Thymus (tissue), 11 donors: ENCODE results near the gene MYRIP. TPM values are rescaled to one million over a fixed set of nuclear protein-coding genes. Genes with fewer than 3 reads are reported as not detected.
"Not testable (repeated sequence)": the region's sequence is repeated elsewhere in the genome, so short reads cannot be mapped to it uniquely, and the experiment has no call there.

Experiments
- DNase-seq, 9 donors: peaks; one replicate each; pipeline ENCODE4 v3.0.0-alpha.2; 2013; ENCODE audit warnings: low spot score in 9 of 9, low read depth in 6 of 9, missing footprints in 1 of 9
- H3K27ac ChIP-seq, 2 donors: one replicate each; pipeline ENCODE4 v1.5.1; 2013; ENCODE audit warnings: control low read depth in 1 of 2, low read depth in 1 of 2, low read length in 1 of 2, mild to moderate bottlenecking in 1 of 2, moderate library complexity in 1 of 2
- H3K27me3 ChIP-seq, 2 donors: one replicate each; pipeline ENCODE4 v1.5.1; 2013; ENCODE audit warnings: low read length in 1 of 2; ENCODE audit not compliant: control insufficient read depth in 2 of 2, insufficient read depth in 1 of 2
- H3K36me3 ChIP-seq, 2 donors: one replicate each; pipeline ENCODE4 v1.5.1; 2013; ENCODE audit warnings: low read length in 1 of 2, mild to moderate bottlenecking in 1 of 2, moderate library complexity in 1 of 2; ENCODE audit not compliant: control insufficient read depth in 2 of 2, insufficient read depth in 2 of 2
- H3K4me1 ChIP-seq, 2 donors: one replicate each; pipeline ENCODE4 v1.5.1; 2013; ENCODE audit warnings: low read length in 2 of 2; ENCODE audit not compliant: control insufficient read depth in 2 of 2, insufficient read depth in 2 of 2
- H3K4me3 ChIP-seq, 2 donors: one replicate each; pipeline ENCODE4 v1.5.1; 2013; ENCODE audit warnings: low read length in 2 of 2, control low read depth in 1 of 2, mild to moderate bottlenecking in 1 of 2
- H3K9me3 ChIP-seq, 2 donors: one replicate each; pipeline ENCODE4 v1.5.1; 2013; ENCODE audit warnings: low read length in 1 of 2, mild to moderate bottlenecking in 1 of 2; ENCODE audit not compliant: control insufficient read depth in 2 of 2, insufficient read depth in 1 of 2
- WGBS: extraction: QIAGEN DNeasy Blood & Tissue Kit; methylation state at CpG from one replicate; pipeline ENCODE4 v1.1.7; 2013; 5-methylcytosine and 5-hydroxymethylcytosine counted together
- polyA plus RNA-seq: library from polyadenylated mRNA; stranded (reverse); fragments of 200-250 nt; gene quantifications from one replicate; pipeline ENCODE4 v1.2.3, GENCODE V29; 2013
- total RNA-seq: library from RNA; stranded (reverse); fragments of 120-200 nt; gene quantifications from one replicate; pipeline ENCODE4 v1.2.4, GENCODE V29; 2013
- donor health status: healthy.

Gene MYRIP
- total and polyA plus RNA-seq, 2 donors = 0.28 to 1.6 TPM

GRCh38 chr3:39802486-39802885, 6.9 kb upstream of the MYRIP start:
- H3K4me3 ChIP-seq = not testable (repeated sequence)
- 86% methylated on average over 3 of the region's 3 CpGs for WGBS

GRCh38 chr3:39803956-39804355, 5.5 kb upstream of the MYRIP start:
- peaks cover 13 to 22% of the 10 kb centered on the region in 2 donors for H3K27me3 ChIP-seq
- no peak overlapping the region for H3K27ac ChIP-seq
- no peak overlapping the region for H3K4me3 ChIP-seq
- H3K36me3 ChIP-seq = no peaks in the 10 kb centered on the region
- no peak for DNase-seq
- peaks cover 0 to 4% of the 10 kb centered on the region in 2 donors for H3K4me1 ChIP-seq
- H3K9me3 ChIP-seq = no peaks in the 10 kb centered on the region
- 80% methylated on average over 2 of the region's 2 CpGs for WGBS

More at GRCh38 chr3:39802486-39802885, 6.9 kb upstream of the MYRIP start:
- H3K36me3 ChIP-seq, H3K4me1 ChIP-seq, H3K27ac ChIP-seq, DNase-seq, H3K27me3 ChIP-seq, H3K9me3 ChIP-seq: not testable (repeated sequence)

GRCh38 chr3:39804951-39805350, 4.5 kb upstream of the MYRIP start:
- H3K27me3 ChIP-seq = peaks cover 23 to 28% of the 10 kb centered on the region in 2 donors
- WGBS = 94% methylated on average over 3 of the region's 3 CpGs
- H3K9me3 ChIP-seq = peaks cover 0 to 2% of the 10 kb centered on the region in 2 donors
- no peak overlapping the region for H3K4me3 ChIP-seq
- no peak for DNase-seq
- no peaks in the 10 kb centered on the region for H3K36me3 ChIP-seq
- no peak overlapping the region for H3K27ac ChIP-seq
- peaks cover 1 to 8% of the 10 kb centered on the region in 2 donors for H3K4me1 ChIP-seq

GRCh38 chr3:39805650-39806049, 3.8 kb upstream of the MYRIP start:
- Histone ChIP-seq H3K27ac (no peak overlapping the region), H3K9me3 (peaks cover 1 to 4% of the 10 kb centered on the region in 2 donors), H3K36me3 (no peaks in the 10 kb centered on the region), H3K27me3 (peaks cover 30 to 35% of the 10 kb centered on the region in 2 donors), H3K4me3 (no peak overlapping the region), H3K4me1 (peaks cover 2 to 10% of the 10 kb centered on the region in 2 donors)
- no peak for DNase-seq
- WGBS = 94% methylated on average over 2 of the region's 2 CpGs

- H3K9me3 ChIP-seq = peaks cover 1 to 4% of the 10 kb centered on the region in 2 donors
- H3K27ac ChIP-seq = no peak overlapping the region
- no peak overlapping the region for H3K4me3 ChIP-seq
- peaks cover 39 to 47% of the 10 kb centered on the region in 2 donors for H3K27me3 ChIP-seq
- DNase-seq = no peak
- peaks cover 2 to 10% of the 10 kb centered on the region in 2 donors for H3K4me1 ChIP-seq
- 95% methylated on average over 1 of the region's 1 CpG for WGBS
- no peaks in the 10 kb centered on the region for H3K36me3 ChIP-seq
Observed at GRCh38 chr3:39806820-39807219, 2.6 kb upstream of the MYRIP start.

GRCh38 chr3:39808467-39809180, 785 bp upstream of the MYRIP start:
- H3K4me3 ChIP-seq = peak overlapping the region in 1 of 2 donors; percentile 37
- WGBS = 15% methylated on average over 26 of the region's 26 CpGs
- peaks cover 46 to 59% of the 10 kb centered on the region in 2 donors for H3K27me3 ChIP-seq
- DNase-seq = peak in 2 of 9 donors; percentile 2 to 9
- H3K27ac ChIP-seq = peak overlapping the region in 1 of 2 donors; percentile 4
- no peaks in the 10 kb centered on the region for H3K36me3 ChIP-seq
- peaks cover 2 to 10% of the 10 kb centered on the region in 2 donors for H3K4me1 ChIP-seq
- H3K9me3 ChIP-seq = peaks cover 1 to 4% of the 10 kb centered on the region in 2 donors

GRCh38 chr3:39809995-39810595, 686 bp downstream of the MYRIP start:
- WGBS = 2% methylated on average over 48 of the region's 48 CpGs
- Histone ChIP-seq H3K36me3 (no peaks in the 10 kb centered on the region), H3K4me1 (peaks cover 2 to 10% of the 10 kb centered on the region in 2 donors), H3K4me3 (peak overlapping the region; percentile 13 to 37), H3K27me3 (peaks cover 46 to 60% of the 10 kb centered on the region in 2 donors), H3K9me3 (peaks cover 1 to 4% of the 10 kb centered on the region in 2 donors), H3K27ac (no peak overlapping the region)
- DNase-seq = peak in 2 of 9 donors; percentile 1 to 2

GRCh38 chr3:39810647-39811161, 1.3 kb downstream of the MYRIP start:
- H3K36me3 ChIP-seq = no peaks in the 10 kb centered on the region
- no peak for DNase-seq
- peaks cover 46 to 61% of the 10 kb centered on the region in 2 donors for H3K27me3 ChIP-seq
- H3K9me3 ChIP-seq = peaks cover 1 to 4% of the 10 kb centered on the region in 2 donors
- no peak overlapping the region for H3K4me3 ChIP-seq
- H3K27ac ChIP-seq = no peak overlapping the region
- 10% methylated on average over 16 of the region's 16 CpGs for WGBS
- peaks cover 2 to 10% of the 10 kb centered on the region in 2 donors for H3K4me1 ChIP-seq

- peaks cover 2 to 10% of the 10 kb centered on the region in 2 donors for H3K4me1 ChIP-seq
- peaks cover 1 to 4% of the 10 kb centered on the region in 2 donors for H3K9me3 ChIP-seq
- H3K36me3 ChIP-seq = no peaks in the 10 kb centered on the region
- WGBS = 91% methylated on average over 9 of the region's 9 CpGs
- no peak overlapping the region for H3K4me3 ChIP-seq
- no peak overlapping the region for H3K27ac ChIP-seq
- DNase-seq = no peak
- H3K27me3 ChIP-seq = peaks cover 46 to 59% of the 10 kb centered on the region in 2 donors
Observed at GRCh38 chr3:39811561-39811960, 2.2 kb downstream of the MYRIP start.
